ENCODE measurements around the gene ZNF697.

DNA sequence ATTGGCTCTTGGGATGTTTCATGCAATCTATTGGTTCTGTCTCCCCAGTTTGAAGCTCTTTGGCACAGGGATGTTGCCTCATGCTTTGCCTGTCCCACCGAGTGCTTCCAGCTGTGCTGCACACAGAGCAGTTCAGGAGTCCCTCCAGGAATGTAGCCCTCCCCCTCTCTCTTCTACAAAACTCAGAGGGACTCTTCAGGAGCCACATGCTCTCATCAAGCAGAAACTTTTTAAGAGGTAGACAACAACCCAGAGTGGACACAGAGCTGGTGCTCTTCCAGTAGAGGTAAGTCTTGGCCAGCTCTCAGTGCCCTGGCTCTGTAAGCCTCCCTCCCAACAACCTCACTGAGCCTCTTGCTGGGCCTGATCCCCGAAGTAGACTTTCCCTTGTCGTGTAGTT, 11.6 kb upstream of the ZNF697 start:
- TF ChIP-seq, protein P1, sequence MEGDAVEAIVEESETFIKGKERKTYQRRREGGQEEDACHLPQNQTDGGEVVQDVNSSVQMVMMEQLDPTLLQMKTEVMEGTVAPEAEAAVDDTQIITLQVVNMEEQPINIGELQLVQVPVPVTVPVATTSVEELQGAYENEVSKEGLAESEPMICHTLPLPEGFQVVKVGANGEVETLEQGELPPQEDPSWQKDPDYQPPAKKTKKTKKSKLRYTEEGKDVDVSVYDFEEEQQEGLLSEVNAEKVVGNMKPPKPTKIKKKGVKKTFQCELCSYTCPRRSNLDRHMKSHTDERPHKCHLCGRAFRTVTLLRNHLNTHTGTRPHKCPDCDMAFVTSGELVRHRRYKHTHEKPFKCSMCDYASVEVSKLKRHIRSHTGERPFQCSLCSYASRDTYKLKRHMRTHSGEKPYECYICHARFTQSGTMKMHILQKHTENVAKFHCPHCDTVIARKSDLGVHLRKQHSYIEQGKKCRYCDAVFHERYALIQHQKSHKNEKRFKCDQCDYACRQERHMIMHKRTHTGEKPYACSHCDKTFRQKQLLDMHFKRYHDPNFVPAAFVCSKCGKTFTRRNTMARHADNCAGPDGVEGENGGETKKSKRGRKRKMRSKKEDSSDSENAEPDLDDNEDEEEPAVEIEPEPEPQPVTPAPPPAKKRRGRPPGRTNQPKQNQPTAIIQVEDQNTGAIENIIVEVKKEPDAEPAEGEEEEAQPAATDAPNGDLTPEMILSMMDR (conservative IDR thresholded peaks at IDR 0.05; ENCODE audit: low read depth, low read length) = no peak
- TF ChIP-seq EZH2 (IDR thresholded peaks at IDR 0.05; ENCODE audit: borderline replicate concordance, low read depth, low read length, poor library complexity, severe bottlenecking) = no peak

Measured in A673 (cell line).